Nucleus accumbens (tissue), 56 donors: ENCODE measurements around the gene BCL6.
A peak's percentile ranks its signal among the peaks of the same experiment; 100 is the strongest.

Experiments
- DNase-seq, 56 donors: peaks; one replicate each; lab custom pipeline; 2025; lab: John Stamatoyannopoulos, UW

BCL6 gene

GRCh38 chr3:187745201-187746058 is at the start of gene BCL6:
TSS of gene BCL6 (minus strand) at chr3:187745468. CDS start at chr3:187733693, 11,775 bp downstream.
- peak; percentile 34 to 97 (median 90) for DNase-seq

DNA sequence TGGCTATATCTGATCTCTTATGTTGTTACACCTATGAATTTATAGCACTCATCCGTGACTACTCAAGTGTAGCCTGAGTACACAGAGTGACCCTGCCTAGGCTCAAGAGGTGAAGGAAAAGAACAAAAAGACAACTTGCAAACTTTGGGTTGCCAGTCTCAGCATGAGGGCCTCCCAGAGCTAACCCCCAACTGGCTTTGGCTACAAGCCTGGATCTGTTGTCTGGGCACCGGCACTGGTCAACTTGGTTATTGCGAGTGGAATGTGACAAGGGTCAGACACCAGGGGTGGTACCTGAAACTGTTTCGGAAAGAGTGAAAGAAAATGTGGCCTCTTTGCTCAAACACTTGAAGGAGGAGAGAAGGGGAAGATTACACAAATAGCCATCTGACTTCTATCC is 49.5 kb upstream of the BCL6 start:
- DNase-seq = peak in 1 of 56 donors; percentile 2

- DNase-seq = no peak
Observed at GRCh38 chr3:187793618-187794017, 48.4 kb upstream of the BCL6 start.

DNA sequence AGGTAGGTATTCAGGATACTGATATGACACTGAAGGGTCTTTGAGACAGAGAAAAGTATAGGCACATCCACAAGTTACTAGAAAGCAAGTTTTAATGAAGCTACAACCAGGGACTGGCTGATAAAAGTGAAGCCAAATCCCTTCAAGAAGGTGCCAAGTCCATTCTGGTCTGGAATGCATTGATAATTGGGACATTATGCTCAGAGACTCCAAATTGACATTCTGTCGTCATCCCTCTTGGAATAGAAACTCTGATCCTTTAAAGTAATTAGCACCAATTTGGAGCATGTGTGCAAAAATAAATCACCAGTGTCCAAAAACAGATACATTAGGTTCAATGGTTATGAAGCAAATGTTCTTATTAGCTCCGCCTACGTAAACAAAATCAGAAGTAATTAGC is 47.3 kb upstream of the BCL6 start:
- DNase-seq = no peak

DNA sequence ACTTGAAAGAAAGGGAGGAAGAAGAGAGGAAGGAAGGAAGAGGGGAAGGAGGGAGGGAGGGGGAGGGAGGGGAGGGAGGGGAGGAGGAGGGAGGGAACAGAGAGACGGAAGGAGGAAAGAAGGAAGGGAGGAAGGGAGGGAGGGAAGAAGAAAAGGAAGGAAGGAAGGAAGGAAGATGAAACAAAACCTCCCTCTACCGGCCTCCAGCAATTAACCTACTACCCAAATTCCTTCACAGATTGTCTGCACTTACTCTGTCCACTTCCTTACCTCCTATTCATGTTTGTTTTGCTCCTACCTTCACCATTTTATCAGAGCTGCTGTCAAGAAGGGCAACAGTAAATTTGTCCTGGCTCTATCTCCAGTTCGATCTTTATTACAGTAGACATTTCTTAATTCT is 44.6 kb upstream of the BCL6 start:
- DNase-seq = no peak

- no peak for DNase-seq
Observed at GRCh38 chr3:187788984-187789857, 44.0 kb upstream of the BCL6 start.

DNA sequence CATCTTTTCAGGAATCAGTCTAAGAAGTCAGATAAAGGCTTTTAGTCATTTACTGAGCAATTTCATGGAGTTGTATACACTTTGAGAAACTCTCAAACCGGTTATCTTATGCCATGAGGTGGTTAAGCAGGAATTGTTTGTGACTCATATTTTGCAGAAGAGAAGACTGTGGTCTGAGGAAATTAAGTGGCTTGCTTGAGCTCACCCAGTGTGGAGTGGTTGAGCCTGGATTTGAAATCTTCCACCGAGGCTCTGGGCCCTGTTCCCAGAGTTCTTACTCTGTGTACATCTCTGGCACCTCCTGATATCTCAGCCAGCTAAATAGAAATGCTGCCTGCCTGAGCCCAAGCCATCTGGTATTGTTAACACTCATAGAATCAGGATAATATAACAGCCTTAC is 37.8 kb upstream of the BCL6 start:
- no peak for DNase-seq

DNA sequence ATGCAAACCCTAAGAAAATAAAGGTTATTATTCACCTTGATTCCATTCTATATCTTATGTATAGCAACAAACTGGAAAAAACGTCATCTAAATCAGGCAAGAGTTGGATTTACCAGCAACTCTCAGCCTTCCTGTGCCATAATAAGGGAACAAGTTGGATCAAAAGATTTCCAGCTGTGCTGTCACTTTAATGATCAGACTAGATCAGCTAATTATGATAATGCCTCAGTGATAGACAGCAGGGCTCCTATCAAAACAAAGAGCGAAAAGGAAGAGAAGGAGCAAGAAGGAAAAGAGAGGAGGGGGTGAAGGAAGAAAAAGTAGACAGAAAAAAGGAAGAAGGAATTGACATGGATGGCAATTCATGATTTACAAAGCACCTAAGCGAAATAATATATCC is 36.7 kb upstream of the BCL6 start:
- no peak for DNase-seq

DNA sequence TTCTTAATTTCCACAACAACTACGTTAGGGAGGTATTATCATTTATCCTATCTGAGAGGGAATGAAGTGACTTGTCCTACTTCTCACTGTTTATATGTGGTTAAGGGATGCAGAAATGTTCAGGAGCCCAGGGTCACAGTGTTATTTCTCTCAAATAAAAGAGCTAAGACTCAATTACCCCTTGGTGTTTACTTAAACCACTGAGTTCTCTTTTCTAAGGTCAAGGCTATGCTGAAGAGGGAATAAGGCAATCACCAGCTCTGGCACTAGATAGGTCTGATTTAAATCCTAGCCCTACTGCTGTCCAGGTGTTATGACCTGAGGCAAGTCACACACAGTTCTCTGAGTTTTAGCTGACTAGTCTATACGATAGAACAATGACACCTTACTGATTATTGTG is 35.7 kb upstream of the BCL6 start:
- DNase-seq = no peak

DNA sequence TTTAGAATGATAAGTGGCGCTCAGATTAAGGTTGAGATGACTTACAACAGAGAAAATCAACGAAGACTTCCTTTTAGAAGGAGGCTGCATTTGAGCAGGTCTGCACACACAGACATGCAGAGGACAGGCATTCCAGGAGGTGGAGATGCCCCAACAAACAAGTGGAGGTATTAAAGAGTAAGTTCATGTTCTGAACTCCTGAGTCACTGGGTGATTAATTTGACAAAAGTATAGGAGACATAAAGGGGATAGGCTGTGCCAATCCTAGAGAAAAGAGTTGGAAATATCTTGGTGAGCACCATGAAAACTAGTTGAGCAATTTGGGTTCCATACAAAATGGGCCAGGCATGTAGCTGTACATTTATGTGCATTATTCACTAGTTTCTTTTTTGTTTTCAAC is 33.5 kb upstream of the BCL6 start:
- DNase-seq = no peak

DNA sequence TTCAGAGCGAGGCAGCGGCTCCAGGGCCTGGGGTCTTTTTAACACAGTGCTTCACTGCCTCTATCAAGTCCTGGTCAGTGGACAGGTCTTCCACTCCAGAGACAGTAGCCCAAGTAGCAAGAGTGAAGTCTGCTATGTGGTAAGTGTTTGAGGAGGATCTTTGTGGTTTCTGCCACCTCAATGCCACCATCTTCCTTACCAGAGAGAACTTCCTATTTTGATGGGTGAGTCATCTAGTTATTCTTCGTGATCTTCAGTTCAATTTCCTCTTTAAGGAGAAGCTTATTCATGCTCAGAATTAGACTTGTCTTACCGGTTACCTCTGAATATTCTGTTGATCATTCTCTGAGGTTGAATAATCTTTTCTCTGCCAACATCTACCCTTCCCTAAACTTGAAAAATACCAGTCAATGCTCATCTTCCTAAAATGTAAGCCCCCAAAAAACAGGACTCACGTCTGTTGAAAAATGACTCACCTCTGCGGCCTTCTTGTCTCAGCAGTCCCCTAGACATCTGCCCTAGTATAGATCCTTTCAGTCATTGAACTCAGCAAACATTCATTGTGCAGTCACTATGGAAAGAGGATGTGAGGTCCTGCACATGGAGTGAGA is 32.2 kb upstream of the BCL6 start:
- no peak for DNase-seq

GRCh38 chr3:187775549-187775948 is 30.3 kb upstream of the BCL6 start:
- DNase-seq = no peak

DNA sequence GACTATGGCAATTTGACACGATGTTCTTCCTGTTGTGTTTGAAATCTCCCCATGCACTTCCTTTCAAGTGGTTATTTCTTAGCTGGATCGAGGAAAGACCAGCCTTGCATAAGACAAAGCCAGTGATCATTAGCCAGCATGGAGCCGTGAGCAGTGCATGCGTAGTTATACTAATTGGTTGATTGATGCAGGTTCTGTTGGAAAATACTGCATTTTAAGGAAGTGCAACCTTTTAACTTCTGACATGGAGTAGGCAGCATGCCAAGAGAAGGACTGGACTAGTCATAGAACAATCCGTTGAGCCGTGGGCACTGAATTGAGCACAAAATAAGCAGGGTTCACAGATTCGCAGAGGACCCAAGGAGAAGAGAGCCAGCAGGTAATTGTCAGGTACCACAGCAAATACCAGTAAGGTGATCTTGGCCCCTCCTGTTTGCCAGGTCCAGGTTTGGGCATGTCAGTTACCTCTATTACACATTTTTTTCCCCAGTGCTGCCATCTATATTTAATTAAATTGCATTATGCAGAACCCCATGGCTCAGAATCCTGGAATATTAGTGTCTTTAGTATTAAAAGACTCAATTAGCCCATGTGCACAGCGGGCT is 29.0 kb upstream of the BCL6 start:
- no peak for DNase-seq

DNA sequence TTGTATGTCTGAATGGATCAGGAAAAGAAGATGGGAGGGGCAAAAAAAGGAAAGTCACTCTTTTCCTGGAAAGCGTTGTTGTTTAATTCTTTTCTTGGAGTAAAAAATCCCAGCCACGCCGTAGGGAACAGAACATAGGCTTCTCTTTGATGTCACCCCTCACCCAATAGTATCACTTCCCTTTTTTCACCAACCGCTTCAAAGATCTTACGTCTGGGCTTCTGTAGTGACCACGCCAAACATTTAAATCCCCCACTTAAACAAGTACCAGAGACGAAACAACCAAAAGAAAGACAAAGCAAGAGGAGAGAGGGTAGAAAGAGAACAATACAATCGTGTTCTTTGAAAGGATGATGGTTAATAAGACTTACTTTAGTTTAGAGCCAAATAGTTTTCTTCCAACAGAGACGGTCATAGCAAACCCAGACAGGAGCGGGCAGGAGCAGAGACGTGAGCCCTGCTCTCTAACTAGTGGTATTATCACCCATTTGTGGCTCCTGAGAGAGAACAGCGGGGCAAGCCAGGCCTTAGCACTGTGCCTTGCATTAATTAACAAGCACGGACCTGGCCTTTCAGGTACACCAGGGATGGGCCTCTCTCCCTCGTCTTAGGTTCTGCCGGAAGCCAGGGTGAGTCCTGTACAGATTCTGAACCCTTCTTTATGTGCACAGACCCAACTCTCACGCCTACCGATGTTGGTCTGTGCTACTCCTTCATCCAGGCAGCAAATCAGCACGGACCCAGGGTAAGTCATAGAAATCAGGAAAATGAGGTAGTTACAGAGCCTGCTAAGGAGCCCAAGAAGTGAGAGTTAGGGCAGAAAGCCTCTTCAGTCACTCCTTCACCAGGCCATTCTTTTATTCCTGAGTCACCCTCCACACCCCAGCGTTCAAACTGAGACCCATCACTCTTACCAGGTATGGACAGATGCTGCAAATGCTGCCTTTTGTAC is 28.2 kb upstream of the BCL6 start:
- no peak for DNase-seq

DNA sequence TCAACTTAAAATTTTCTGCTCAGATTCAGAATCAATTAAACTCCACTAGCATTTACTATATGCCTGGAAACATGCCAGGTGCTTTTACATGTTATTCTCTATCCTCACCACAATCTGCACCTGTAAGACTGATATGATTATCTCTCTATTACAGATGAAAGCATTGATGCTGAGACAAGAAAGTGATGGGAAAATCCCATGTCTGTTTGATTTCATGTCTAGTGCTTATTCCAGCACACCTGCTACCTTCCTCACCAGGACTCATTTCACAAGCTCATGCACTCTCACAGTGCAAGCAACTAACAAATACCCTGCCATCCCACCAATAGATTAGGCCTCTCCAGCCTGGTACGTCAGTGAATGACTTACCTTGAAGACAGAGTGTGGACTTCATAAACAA is 25.0 kb upstream of the BCL6 start:
- DNase-seq = no peak

DNA sequence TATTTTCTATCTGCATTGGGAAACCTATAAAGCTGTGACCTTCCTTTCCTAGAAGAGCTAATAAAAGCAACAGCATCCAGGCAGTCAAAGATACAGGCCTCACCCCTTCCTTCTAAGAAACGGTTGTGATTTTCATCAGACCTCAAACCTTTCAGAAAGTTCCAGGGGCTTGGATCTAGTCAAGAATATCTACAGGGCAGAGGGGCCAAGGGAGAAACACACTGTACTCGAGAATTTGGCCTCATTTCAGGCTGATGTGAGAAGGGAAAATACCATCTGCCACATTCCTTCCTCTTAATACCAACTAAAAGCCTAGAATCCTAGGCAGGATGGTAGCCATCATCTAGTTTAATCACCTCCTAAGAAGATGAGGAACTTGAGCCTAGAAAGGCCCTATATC is 24.5 kb upstream of the BCL6 start:
- no peak for DNase-seq

DNA sequence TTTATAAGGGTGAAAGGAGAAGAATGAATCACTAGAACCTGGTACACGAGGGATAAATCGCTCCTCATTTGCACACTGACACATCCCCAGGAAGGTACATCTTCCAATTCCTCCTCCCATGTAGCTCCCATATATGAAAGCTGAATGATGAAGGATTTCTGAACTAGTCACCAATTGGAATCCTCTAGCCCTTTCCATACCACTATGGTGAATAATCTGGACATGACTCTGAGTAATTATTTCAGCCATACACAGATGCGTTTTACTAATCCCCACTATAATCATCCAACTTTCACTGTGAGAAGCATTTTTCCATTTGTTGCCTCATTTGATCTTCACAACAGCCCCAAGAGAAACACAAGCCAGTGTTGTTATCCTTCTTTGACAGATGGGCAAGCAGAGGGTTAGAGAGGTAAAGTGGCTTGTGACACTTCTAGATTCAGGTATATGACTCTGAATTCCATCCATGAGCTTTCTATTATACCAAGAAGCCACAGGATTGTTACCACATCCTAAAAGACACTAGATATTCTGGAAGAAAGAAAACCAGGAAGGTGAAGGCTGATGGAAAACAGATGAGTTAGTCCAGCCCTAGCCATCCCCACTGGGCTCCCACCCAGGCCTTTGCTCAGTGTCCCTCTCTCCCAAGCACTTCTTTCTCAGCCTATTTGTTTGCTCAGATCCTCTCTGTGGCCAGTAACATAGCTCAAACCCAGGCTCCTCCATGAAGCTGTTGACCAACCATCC is 22.2 kb upstream of the BCL6 start:
- DNase-seq = no peak

DNA sequence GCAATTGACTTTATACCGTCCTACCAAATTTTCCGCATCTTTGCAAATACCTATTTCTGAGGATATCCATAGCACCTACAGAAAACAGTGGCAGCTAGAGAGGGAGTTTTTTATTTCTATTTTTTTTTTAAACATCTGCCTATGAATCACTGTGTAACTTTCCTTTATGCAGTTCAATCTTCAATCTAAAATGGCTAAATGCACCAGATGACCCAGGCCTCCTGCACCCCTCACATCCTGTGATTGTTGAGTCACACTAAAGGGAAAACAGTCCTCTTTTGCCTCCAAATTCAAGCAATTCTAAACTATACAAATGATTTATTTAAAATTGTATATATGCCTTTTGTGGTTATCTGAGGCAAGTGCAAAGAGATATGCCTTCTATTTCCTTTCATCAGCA is 20.1 kb upstream of the BCL6 start:
- no peak for DNase-seq
